Transverse colon (tissue), 4 donors: Measurements from ENCODE around the gene P2RY6.

Experiments
- EP300 ChIP-seq: sonication (generic); formaldehyde crosslinking; IDR thresholded peaks from one replicate; pipeline ENCODE4 v1.6.1; 2017; ENCODE audit warnings: antibody characterized with exemption, low read depth
- POLR2AphosphoS5 ChIP-seq, 3 donors: sonication (generic); formaldehyde crosslinking; IDR thresholded peaks; one replicate each; pipeline ENCODE4 v1.6.1; 2016; ENCODE audit warnings: antibody characterized with exemption in 3 of 3
- TF ChIP-seq, protein P1 (sequence below), 5 experiments: fragments of 200-600 bp in 3 of 5; fragments of 450-650 bp in 2 of 5; sonication (generic) in 3 of 5; IDR thresholded peaks; 1 replicate in 2 of 5; 2 replicates in 3 of 5; pipeline ENCODE4 v1.5.1; 2016 to 2017; ENCODE audit warnings: antibody characterized with exemption in 5 of 5, inconsistent platforms in 3 of 5, mild to moderate bottlenecking in 2 of 5, moderate library complexity in 1 of 5

DNA sequence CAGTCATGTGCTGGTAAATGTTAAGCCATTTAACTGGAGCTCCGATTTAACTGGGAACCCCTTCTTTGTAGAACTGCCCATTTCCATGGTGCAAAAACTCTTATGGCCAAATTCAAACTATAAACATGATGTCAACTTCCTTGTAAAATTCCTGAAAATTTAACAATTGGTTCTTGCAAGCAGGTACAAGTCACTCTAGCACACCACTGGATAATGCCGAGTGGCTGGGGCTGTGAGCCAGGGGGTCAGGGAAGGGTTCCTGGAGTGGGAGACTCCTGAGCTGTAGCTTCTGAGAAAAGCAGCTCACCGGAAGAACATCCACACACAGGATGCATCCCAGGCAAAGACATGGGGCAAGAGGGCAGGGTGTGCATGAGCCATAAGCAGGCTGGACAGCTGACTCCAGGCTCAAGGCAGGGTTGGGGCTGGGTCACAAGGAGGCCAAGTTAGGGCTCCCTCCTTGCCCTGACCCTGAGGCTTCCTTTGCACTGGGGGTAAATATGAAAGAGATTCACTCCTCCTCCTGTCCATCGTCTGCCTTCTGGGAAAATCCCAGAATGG, 35.9 kb upstream of the P2RY6 start:
- TF ChIP-seq, protein P1, sequence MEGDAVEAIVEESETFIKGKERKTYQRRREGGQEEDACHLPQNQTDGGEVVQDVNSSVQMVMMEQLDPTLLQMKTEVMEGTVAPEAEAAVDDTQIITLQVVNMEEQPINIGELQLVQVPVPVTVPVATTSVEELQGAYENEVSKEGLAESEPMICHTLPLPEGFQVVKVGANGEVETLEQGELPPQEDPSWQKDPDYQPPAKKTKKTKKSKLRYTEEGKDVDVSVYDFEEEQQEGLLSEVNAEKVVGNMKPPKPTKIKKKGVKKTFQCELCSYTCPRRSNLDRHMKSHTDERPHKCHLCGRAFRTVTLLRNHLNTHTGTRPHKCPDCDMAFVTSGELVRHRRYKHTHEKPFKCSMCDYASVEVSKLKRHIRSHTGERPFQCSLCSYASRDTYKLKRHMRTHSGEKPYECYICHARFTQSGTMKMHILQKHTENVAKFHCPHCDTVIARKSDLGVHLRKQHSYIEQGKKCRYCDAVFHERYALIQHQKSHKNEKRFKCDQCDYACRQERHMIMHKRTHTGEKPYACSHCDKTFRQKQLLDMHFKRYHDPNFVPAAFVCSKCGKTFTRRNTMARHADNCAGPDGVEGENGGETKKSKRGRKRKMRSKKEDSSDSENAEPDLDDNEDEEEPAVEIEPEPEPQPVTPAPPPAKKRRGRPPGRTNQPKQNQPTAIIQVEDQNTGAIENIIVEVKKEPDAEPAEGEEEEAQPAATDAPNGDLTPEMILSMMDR (IDR thresholded peaks at IDR 0.05): no peak
- TF ChIP-seq POLR2AphosphoS5 (IDR thresholded peaks at IDR 0.05): no peak
- no peak for TF ChIP-seq EP300
